Thymus (tissue), 14 donors: ENCODE data around the gene MRRF. TPM values are rescaled to one million over a fixed set of nuclear protein-coding genes. Genes with fewer than 3 reads are reported as not detected.
A peak's percentile ranks its signal among the peaks of the same experiment; 100 is the strongest.

ENCODE experiments used
- DNase-seq, 9 donors: peaks; one replicate each; pipeline ENCODE4 v3.0.0-alpha.2; 2013; ENCODE audit warnings: low spot score in 9 of 9, low read depth in 6 of 9, missing footprints in 1 of 9
- H3K27ac ChIP-seq, 2 donors: one replicate each; pipeline ENCODE4 v1.5.1; 2013; ENCODE audit warnings: control low read depth in 1 of 2, low read depth in 1 of 2, low read length in 1 of 2, mild to moderate bottlenecking in 1 of 2, moderate library complexity in 1 of 2
- H3K27me3 ChIP-seq, 2 donors: one replicate each; pipeline ENCODE4 v1.5.1; 2013; ENCODE audit warnings: low read length in 1 of 2; ENCODE audit not compliant: control insufficient read depth in 2 of 2, insufficient read depth in 1 of 2
- H3K36me3 ChIP-seq, 2 donors: one replicate each; pipeline ENCODE4 v1.5.1; 2013; ENCODE audit warnings: low read length in 1 of 2, mild to moderate bottlenecking in 1 of 2, moderate library complexity in 1 of 2; ENCODE audit not compliant: control insufficient read depth in 2 of 2, insufficient read depth in 2 of 2
- H3K4me1 ChIP-seq, 2 donors: one replicate each; pipeline ENCODE4 v1.5.1; 2013; ENCODE audit warnings: low read length in 2 of 2; ENCODE audit not compliant: control insufficient read depth in 2 of 2, insufficient read depth in 2 of 2
- H3K4me3 ChIP-seq, 2 donors: one replicate each; pipeline ENCODE4 v1.5.1; 2013; ENCODE audit warnings: low read length in 2 of 2, control low read depth in 1 of 2, mild to moderate bottlenecking in 1 of 2
- H3K9me3 ChIP-seq, 2 donors: one replicate each; pipeline ENCODE4 v1.5.1; 2013; ENCODE audit warnings: low read length in 1 of 2, mild to moderate bottlenecking in 1 of 2; ENCODE audit not compliant: control insufficient read depth in 2 of 2, insufficient read depth in 1 of 2
- WGBS: extraction: QIAGEN DNeasy Blood & Tissue Kit; methylation state at CpG from one replicate; pipeline ENCODE4 v1.1.7; 2013; 5-methylcytosine and 5-hydroxymethylcytosine counted together
- long read RNA-seq, 10 donors: transcript quantifications; one replicate each; lab custom pipeline, GENCODE V29; 2026
- polyA plus RNA-seq: library from polyadenylated mRNA; stranded (reverse); fragments of 200-250 nt; gene quantifications from one replicate; pipeline ENCODE4 v1.2.3, GENCODE V29; 2013
- total RNA-seq: library from RNA; stranded (reverse); fragments of 120-200 nt; gene quantifications from one replicate; pipeline ENCODE4 v1.2.4, GENCODE V29; 2013
- donor health status: healthy.

Gene MRRF
- 34.7 TPM for total RNA-seq
- 27.0 TPM for polyA plus RNA-seq
- long read RNA-seq, donor 1, result 0 reads
- long read RNA-seq, donor 2, result 0 reads
- long read RNA-seq, donor 3, full-length matches to known transcripts, result 11 of 11 reads
- long read RNA-seq, donor 3, partial matches to known transcripts, result 0 of 11 reads
- long read RNA-seq, donor 3, other reads (novel, unspliced or antisense), result 0 of 11 reads
- long read RNA-seq, donor 4, full-length matches to known transcripts, result 2 of 2 reads
- long read RNA-seq, donor 4, partial matches to known transcripts, result 0 of 2 reads
- long read RNA-seq, donor 4, other reads (novel, unspliced or antisense), result 0 of 2 reads
- long read RNA-seq, donor 5, full-length matches to known transcripts, result 11 of 11 reads
- long read RNA-seq, donor 5, partial matches to known transcripts, result 0 of 11 reads
- long read RNA-seq, donor 5, other reads (novel, unspliced or antisense), result 0 of 11 reads
- long read RNA-seq, donor 6, full-length matches to known transcripts, result 5 of 11 reads
- long read RNA-seq, donor 6, partial matches to known transcripts, result 6 of 11 reads
- long read RNA-seq, donor 6, other reads (novel, unspliced or antisense), result 0 of 11 reads
- long read RNA-seq, donor 7, full-length matches to known transcripts, result 10 of 10 reads
- long read RNA-seq, donor 7, partial matches to known transcripts, result 0 of 10 reads
- long read RNA-seq, donor 7, other reads (novel, unspliced or antisense), result 0 of 10 reads
- long read RNA-seq, donor 8, full-length matches to known transcripts, result 3 of 3 reads
- long read RNA-seq, donor 8, partial matches to known transcripts, result 0 of 3 reads
- long read RNA-seq, donor 8, other reads (novel, unspliced or antisense), result 0 of 3 reads
- long read RNA-seq, donor 9, full-length matches to known transcripts, result 2 of 2 reads
- long read RNA-seq, donor 9, partial matches to known transcripts, result 0 of 2 reads
- long read RNA-seq, donor 9, other reads (novel, unspliced or antisense), result 0 of 2 reads
- long read RNA-seq, donor 10, full-length matches to known transcripts, result 1 of 1 reads
- long read RNA-seq, donor 10, partial matches to known transcripts, result 0 of 1 reads
- long read RNA-seq, donor 10, other reads (novel, unspliced or antisense), result 0 of 1 reads

GRCh38 chr9:122264360-122265148 lies at the start of gene MRRF, which contains the start of gene RBM18:
Gene MRRF (plus strand): TSS chr9:122264882. CDS start chr9:122270892, 6,010 bp downstream.
Gene RBM18 (minus strand): TSS chr9:122264840. CDS start chr9:122261492, 3,348 bp downstream.
- Histone ChIP-seq H3K27ac (peak within 1 kb of the TSS; percentile 79 to 94), H3K36me3 (peaks cover 20 to 22% of the 10 kb centered on the region in 2 donors), H3K27me3 (no peaks in the 10 kb centered on the region), H3K4me3 (peak within 1 kb of the TSS; percentile 88 to 95), H3K9me3 (no peaks in the 10 kb centered on the region), H3K4me1 (peaks cover 14 to 18% of the 10 kb centered on the region in 2 donors)
- DNase-seq, result peak; percentile 65 to 92 (median 82)
- under 1% methylated on average over 60 of the region's 60 CpGs for WGBS

GRCh38 chr9:122215663-122216062 lies 49.0 kb upstream of the MRRF start:
- Histone ChIP-seq H3K36me3 (no peaks in the 10 kb centered on the region), H3K4me1 (peaks cover 8 to 34% of the 10 kb centered on the region in 2 donors), H3K9me3 (peaks cover 5 to 12% of the 10 kb centered on the region in 2 donors), H3K27me3 (peaks cover 81 to 95% of the 10 kb centered on the region in 2 donors), H3K27ac (no peak overlapping the region), H3K4me3 (no peak overlapping the region)
- WGBS, result 100% methylated on average over 1 of the region's 1 CpG
- no peak for DNase-seq

GRCh38 chr9:122216138-122216797 lies 48.4 kb upstream of the MRRF start:
- Histone ChIP-seq H3K27ac (no peak overlapping the region), H3K4me1 (peaks cover 8 to 40% of the 10 kb centered on the region in 2 donors), H3K9me3 (peaks cover 5 to 12% of the 10 kb centered on the region in 2 donors), H3K27me3 (peaks cover 87 to 95% of the 10 kb centered on the region in 2 donors), H3K4me3 (no peak overlapping the region), H3K36me3 (no peaks in the 10 kb centered on the region)
- no peak for DNase-seq
- 92% methylated on average over 4 of the region's 4 CpGs for WGBS

- Histone ChIP-seq H3K27ac (no peak overlapping the region), H3K9me3 (peaks cover 5 to 12% of the 10 kb centered on the region in 2 donors), H3K4me1 (peaks cover 8 to 40% of the 10 kb centered on the region in 2 donors), H3K27me3 (peaks cover 88 to 95% of the 10 kb centered on the region in 2 donors), H3K36me3 (no peaks in the 10 kb centered on the region), H3K4me3 (no peak overlapping the region)
- no peak for DNase-seq
- 90% methylated on average over 35 of the region's 35 CpGs for WGBS
These were observed 47.8 kb upstream of the MRRF start for GRCh38 chr9:122216798-122217418.

- peak in 1 of 9 donors; percentile 38 for DNase-seq
- no peak overlapping the region for H3K27ac ChIP-seq
- H3K4me3 ChIP-seq, result no peak overlapping the region
- H3K9me3 ChIP-seq, result peaks cover 5 to 12% of the 10 kb centered on the region in 2 donors
- H3K4me1 ChIP-seq, result peaks cover 8 to 40% of the 10 kb centered on the region in 2 donors
- 7% methylated on average over 4 of the region's 4 CpGs for WGBS
- H3K27me3 ChIP-seq, result peaks cover 87 to 95% of the 10 kb centered on the region in 2 donors
- H3K36me3 ChIP-seq, result no peaks in the 10 kb centered on the region
These were observed 47.0 kb upstream of the MRRF start for GRCh38 chr9:122217640-122218039.

GRCh38 chr9:122218071-122218934 lies 46.4 kb upstream of the MRRF start:
- DNase-seq, result no peak
- Histone ChIP-seq H3K27ac (no peak overlapping the region), H3K4me3 (no peak overlapping the region), H3K27me3 (peaks cover 81 to 95% of the 10 kb centered on the region in 2 donors), H3K36me3 (no peaks in the 10 kb centered on the region), H3K4me1 (peaks cover 6 to 38% of the 10 kb centered on the region in 2 donors), H3K9me3 (peaks cover 5 to 10% of the 10 kb centered on the region in 2 donors)
- 40% methylated on average over 11 of the region's 11 CpGs for WGBS
